ENCODE results near the gene ARSG.

DNA sequence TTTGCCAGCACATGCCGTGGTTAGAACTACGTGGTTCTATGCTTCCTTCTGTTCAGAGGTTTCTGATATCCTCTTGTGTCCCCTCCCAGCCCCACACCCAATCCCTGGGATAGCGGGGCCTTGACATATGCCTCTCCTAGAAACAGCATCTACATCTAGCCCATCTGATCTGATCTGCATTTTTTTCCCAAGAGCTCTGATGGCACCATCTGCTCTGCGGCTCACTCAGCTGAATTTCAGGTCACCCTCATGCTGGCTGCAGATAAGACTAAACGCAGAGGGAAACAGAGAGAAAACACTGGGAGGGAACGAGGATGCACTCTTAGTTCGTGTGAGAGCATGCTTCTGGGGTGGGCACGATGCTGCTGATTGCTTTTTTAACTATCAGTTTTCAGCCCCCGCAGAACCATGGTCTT lies 155.3 kb downstream of the ARSG start:
- no peak for TF ChIP-seq RAD21 (IDR thresholded peaks at IDR 0.05; ENCODE audit: low read depth)
- no peak for TF ChIP-seq EGR1 (IDR thresholded peaks at IDR 0.05)
